Lung (tissue), 12 donors: ENCODE results near the gene DDX39B. TPM values are rescaled to one million over a fixed set of nuclear protein-coding genes. Genes with fewer than 3 reads are reported as not detected.

Experiments used
- ATAC-seq: fragments of 200-7000 bp; cut with Tn5 transposase; one replicate; pipeline ENCODE4 v1.9.1; 2020; ENCODE audit warnings: moderate number of reproducible peaks; ENCODE audit not compliant: insufficient read depth, low FRiP score
- DNase-seq, 3 donors: peaks; one replicate each; pipeline ENCODE4 v3.0.0-alpha.2; 2013 to 2017
- H3K27ac ChIP-seq, 2 donors: one replicate each; pipeline ENCODE4 v1.5.1; 2013; ENCODE audit warnings: mild to moderate bottlenecking in 2 of 2, moderate library complexity in 2 of 2, control low read depth in 1 of 2, inconsistent platforms in 1 of 2, low read depth in 1 of 2, low read length in 1 of 2
- H3K27me3 ChIP-seq, 3 donors: one replicate each; pipeline ENCODE4 v1.5.1; 2013; ENCODE audit warnings: low read length in 2 of 3; ENCODE audit not compliant: control insufficient read depth in 3 of 3, insufficient read depth in 3 of 3
- H3K36me3 ChIP-seq, 4 donors: one replicate each; pipeline ENCODE4 v1.5.1; 2013; ENCODE audit warnings: low read length in 4 of 4, mild to moderate bottlenecking in 1 of 4, moderate library complexity in 1 of 4; ENCODE audit not compliant: control insufficient read depth in 4 of 4, insufficient read depth in 4 of 4
- H3K4me1 ChIP-seq, 5 donors: one replicate each; pipeline ENCODE4 v1.5.1; 2013; ENCODE audit warnings: low read length in 5 of 5, mild to moderate bottlenecking in 2 of 5, moderate library complexity in 1 of 5; ENCODE audit not compliant: control insufficient read depth in 5 of 5, insufficient read depth in 5 of 5
- H3K4me3 ChIP-seq: one replicate; pipeline ENCODE4 v1.5.1; 2013; ENCODE audit warnings: mild to moderate bottlenecking, control low read depth, moderate library complexity
- H3K9ac ChIP-seq, 2 donors: one replicate each; pipeline ENCODE4 v1.5.1; 2013; ENCODE audit warnings: low read length in 2 of 2, control low read depth in 1 of 2; ENCODE audit not compliant: insufficient read depth in 1 of 2
- H3K9me3 ChIP-seq, 4 donors: one replicate each; pipeline ENCODE4 v1.5.1; 2013; ENCODE audit warnings: low read length in 3 of 4, mild to moderate bottlenecking in 1 of 4, moderate library complexity in 1 of 4; ENCODE audit not compliant: control insufficient read depth in 4 of 4, insufficient read depth in 3 of 4
- WGBS, 2 donors: extraction: QIAGEN DNeasy Blood & Tissue Kit; methylation state at CpG; one replicate each; pipeline ENCODE4 v1.1.7; 2013; 5-methylcytosine and 5-hydroxymethylcytosine counted together
- polyA plus RNA-seq, 2 donors: library from polyadenylated mRNA; stranded (reverse); fragments of 200-250 nt; gene quantifications; one replicate each; pipeline ENCODE4 v1.2.1, GENCODE V29; 2013
- total RNA-seq, 2 donors: library from RNA; depleted of rRNA in 1 of 2; stranded (reverse); fragments of >200 nt in 1 of 2; gene quantifications; one replicate each; pipeline ENCODE4 v1.2.1, GENCODE V29; 2014 to 2021
- TF ChIP-seq, protein P1 (sequence below): IDR thresholded peaks from 2 replicates; pipeline ENCODE4 v1.5.1; 2012; ENCODE audit warnings: mild to moderate bottlenecking; ENCODE audit errors: control extremely low read depth, extremely low read depth
- donor health status: control.
- donor health status: control.
- donor health status: Bipolar disorder and iron deficiency.
- donor health status: healthy.
- donor health status: DM: yes; HTN: yes; CAD: no.

DDX39B gene
- total and polyA plus RNA-seq, 4 donors, result 316 to 418 (median 336) TPM

- 76 to 80% methylated on average over 24 of the region's 24 CpGs for WGBS, 2 donors
- Histone ChIP-seq H3K36me3 (peaks cover 0 to 9% (median 4%) of the 10 kb centered on the region in 4 donors), H3K9ac (peak overlapping the region in 1 of 2 donors; percentile 63), H3K4me1 (peaks cover 0 to 24% (median 4%) of the 10 kb centered on the region in 5 donors), H3K4me3 (peak overlapping the region; percentile 38), H3K27ac (peak overlapping the region; percentile 84 to 87), H3K27me3 (no peaks in the 10 kb centered on the region), H3K9me3 (no peaks in the 10 kb centered on the region)
- TF ChIP-seq, protein P1, sequence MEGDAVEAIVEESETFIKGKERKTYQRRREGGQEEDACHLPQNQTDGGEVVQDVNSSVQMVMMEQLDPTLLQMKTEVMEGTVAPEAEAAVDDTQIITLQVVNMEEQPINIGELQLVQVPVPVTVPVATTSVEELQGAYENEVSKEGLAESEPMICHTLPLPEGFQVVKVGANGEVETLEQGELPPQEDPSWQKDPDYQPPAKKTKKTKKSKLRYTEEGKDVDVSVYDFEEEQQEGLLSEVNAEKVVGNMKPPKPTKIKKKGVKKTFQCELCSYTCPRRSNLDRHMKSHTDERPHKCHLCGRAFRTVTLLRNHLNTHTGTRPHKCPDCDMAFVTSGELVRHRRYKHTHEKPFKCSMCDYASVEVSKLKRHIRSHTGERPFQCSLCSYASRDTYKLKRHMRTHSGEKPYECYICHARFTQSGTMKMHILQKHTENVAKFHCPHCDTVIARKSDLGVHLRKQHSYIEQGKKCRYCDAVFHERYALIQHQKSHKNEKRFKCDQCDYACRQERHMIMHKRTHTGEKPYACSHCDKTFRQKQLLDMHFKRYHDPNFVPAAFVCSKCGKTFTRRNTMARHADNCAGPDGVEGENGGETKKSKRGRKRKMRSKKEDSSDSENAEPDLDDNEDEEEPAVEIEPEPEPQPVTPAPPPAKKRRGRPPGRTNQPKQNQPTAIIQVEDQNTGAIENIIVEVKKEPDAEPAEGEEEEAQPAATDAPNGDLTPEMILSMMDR, result no peak
- DNase-seq (no peak), ATAC-seq (no peak)
These were observed 6.1 kb upstream of the DDX39B start for GRCh38 chr6:31547727-31548543.

DNA sequence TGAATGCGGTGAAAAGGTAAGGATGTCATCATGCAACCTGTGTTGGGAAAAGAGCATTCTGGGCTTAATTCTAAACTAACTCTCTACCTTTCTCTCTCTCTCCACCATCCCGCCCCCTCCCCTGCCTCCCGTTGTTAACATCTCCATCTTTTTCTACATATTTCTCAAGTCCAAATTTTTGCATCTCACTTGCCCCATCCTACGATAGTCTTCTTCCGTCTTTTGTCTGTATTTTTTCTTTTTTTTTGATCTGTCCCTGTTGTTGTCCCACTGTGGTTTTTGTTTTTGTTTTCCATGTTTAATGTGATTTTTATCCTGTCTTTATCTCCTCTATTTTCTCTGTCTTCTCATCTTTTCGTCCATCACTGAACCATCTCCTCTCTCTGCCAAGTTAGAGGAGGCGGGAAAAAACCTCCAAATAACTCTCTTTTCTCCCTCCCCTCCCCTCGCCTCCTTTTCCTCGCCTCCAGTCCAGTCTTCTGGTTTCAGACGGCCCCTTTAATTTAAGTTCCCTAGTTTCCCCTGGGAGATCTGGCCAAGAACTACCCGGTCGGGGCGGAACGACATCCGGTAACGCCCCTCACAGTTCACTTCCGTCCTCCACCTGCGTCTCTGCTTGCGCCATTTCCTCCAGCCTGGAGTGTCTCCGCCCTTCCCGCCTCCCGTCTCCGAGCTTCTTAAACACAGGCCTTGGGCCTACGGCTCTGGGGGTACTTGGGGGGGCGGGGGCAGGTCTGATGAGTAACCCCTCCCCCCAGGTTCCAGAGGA, 5.3 kb upstream of the DDX39B start, which contains the start of gene NFKBIL1:
Gene NFKBIL1 (plus strand): TSS at position 651 of the 769 bp plus-strand sequence. CDS start 87 bp downstream, at position 738.
- H3K4me1 ChIP-seq, result peaks cover 0 to 28% (median 4%) of the 10 kb centered on the region in 5 donors
- WGBS, 2 donors, result 0% methylated on average over 25 of the region's 25 CpGs

DNA sequence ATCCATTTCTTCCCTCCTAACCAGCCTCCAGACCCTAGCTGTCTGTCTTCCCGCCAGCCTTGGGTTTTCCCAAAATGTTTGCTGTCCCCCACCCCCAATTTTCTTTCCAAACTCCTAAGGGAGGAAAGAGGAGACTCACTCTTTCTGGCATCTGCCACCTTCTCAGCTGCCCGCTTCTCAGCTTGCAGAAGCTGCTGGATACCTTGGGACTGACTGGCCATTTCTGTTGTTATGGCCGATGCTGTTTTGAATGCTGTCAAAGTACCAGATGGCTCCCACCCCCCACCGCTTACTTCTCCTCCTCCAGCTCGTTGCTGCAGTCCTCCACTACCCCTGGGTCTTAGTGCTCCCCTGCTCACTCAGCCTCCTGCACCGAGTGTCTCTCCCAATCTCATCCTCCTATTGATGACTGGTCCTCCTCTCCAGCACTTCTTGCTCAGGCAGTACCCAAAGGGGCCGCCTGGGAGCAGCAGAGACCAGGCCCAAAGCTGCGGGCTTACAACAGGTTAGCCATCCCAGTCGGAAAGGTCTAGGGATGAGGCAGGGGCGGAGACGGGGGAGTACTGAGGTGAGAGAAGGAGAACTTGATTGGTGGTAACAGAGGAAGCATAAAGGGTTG, 4.6 kb upstream of the DDX39B start, which contains the start of gene ATP6V1G2:
Gene ATP6V1G2 (minus strand): TSS at position 270 of the 619 bp plus-strand sequence. CDS start 49 bp downstream, at position 221.
- H3K27me3 ChIP-seq, result no peaks in the 10 kb centered on the region
- DNase-seq (peak; percentile 89 to 90 (median 89)), ATAC-seq (peak; percentile 68)
- WGBS, 2 donors, result 11% methylated on average over 11 of the region's 11 CpGs
- TF ChIP-seq, protein P1, result peak; percentile 99
- peaks cover 0 to 28% (median 4%) of the 10 kb centered on the region in 5 donors for H3K4me1 ChIP-seq
- H3K9ac ChIP-seq, result no peak within 1 kb of the TSS
- H3K9me3 ChIP-seq, result no peaks in the 10 kb centered on the region
- H3K36me3 ChIP-seq, result peaks cover 0 to 10% (median 5%) of the 10 kb centered on the region in 4 donors
- peak within 1 kb of the TSS; percentile 84 to 87 for H3K27ac ChIP-seq
- H3K4me3 ChIP-seq, result peak within 1 kb of the TSS; percentile 38

More for the DNA sequence above, 5.3 kb upstream of the DDX39B start, which contains the start of gene NFKBIL1:
- Histone ChIP-seq H3K9me3 (no peaks in the 10 kb centered on the region), H3K9ac (peak within 1 kb of the TSS in 1 of 2 donors; percentile 63), H3K36me3 (peaks cover 0 to 9% (median 4%) of the 10 kb centered on the region in 4 donors), H3K27me3 (no peaks in the 10 kb centered on the region), H3K27ac (peak within 1 kb of the TSS; percentile 84 to 87), H3K4me3 (peak within 1 kb of the TSS; percentile 38)
- DNase-seq, result peak; percentile 96 to 99 (median 98)
- ATAC-seq, result peak; percentile 91
- TF ChIP-seq, protein P1, result no peak
